Ramos (cell line): ENCODE results near the gene MON1A.
"Not testable (repeated sequence)": the region's sequence is repeated elsewhere in the genome, so short reads cannot be mapped to it uniquely, and the experiment has no call there.

Source experiments
- in situ Hi-C: fragments of 300-500 bp; cut with MboI; formaldehyde crosslinking; loops from one replicate; pipeline ENCODE4 v1.14.3; 2022; ENCODE audit warnings: low sequenced_read_pairs; ENCODE audit not compliant: unreplicated experiment

The MON1A gene

GRCh38 chr3:49929291-49930167, at the start of gene MON1A:
TSS of gene MON1A (minus strand) at chr3:49929811. CDS start at chr3:49913346, 16,465 bp downstream.
- in situ Hi-C loops, result no loop called here

- in situ Hi-C loops, result no loop called here
These were observed 47.3 kb upstream of the MON1A start for GRCh38 chr3:49976942-49977341.

- in situ Hi-C loops, result no loop called here
These were observed 43.0 kb upstream of the MON1A start for GRCh38 chr3:49972656-49973055.

- in situ Hi-C loops, result no loop called here
These were observed 38.7 kb upstream of the MON1A start for GRCh38 chr3:49968346-49968745.

- in situ Hi-C loops, result no loop called here
These were observed 37.7 kb upstream of the MON1A start for GRCh38 chr3:49967291-49967690.

- in situ Hi-C loops, result no loop called here
These were observed 36.8 kb upstream of the MON1A start for GRCh38 chr3:49966233-49966942.

- in situ Hi-C loops, result no loop called here
These were observed 26.0 kb upstream of the MON1A start for GRCh38 chr3:49955636-49956035.

GRCh38 chr3:49952924-49953323, 23.3 kb upstream of the MON1A start:
- in situ Hi-C loops, result no loop called here

GRCh38 chr3:49942651-49943050, 13.0 kb upstream of the MON1A start:
- in situ Hi-C loops, result no loop called here

- in situ Hi-C loops, result no loop called here
These were observed 11.1 kb upstream of the MON1A start for GRCh38 chr3:49940667-49941249.

- in situ Hi-C loops, result no loop called here
These were observed 10.5 kb upstream of the MON1A start, which contains the start of gene RBM6 for GRCh38 chr3:49939858-49940666. TSS of gene RBM6 (plus strand) at chr3:49940150. CDS start at chr3:49962642, 22,492 bp downstream.

GRCh38 chr3:49937090-49937489, 7.5 kb upstream of the MON1A start:
- in situ Hi-C loops, result no loop called here

- in situ Hi-C loops, result not testable (repeated sequence)
These were observed 2.7 kb upstream of the MON1A start for GRCh38 chr3:49932281-49932680.

- in situ Hi-C loops, result no loop called here
These were observed 1.3 kb upstream of the MON1A start for GRCh38 chr3:49930922-49931321.

GRCh38 chr3:49930168-49930690, 618 bp upstream of the MON1A start:
- in situ Hi-C loops, result no loop called here

GRCh38 chr3:49928481-49929017, 1.1 kb downstream of the MON1A start:
- in situ Hi-C loops, result no loop called here

- in situ Hi-C loops, result no loop called here
These were observed 1.8 kb downstream of the MON1A start for GRCh38 chr3:49927798-49928197.

GRCh38 chr3:49926117-49926728, 3.4 kb downstream of the MON1A start:
- in situ Hi-C loops, result no loop called here

- in situ Hi-C loops, result no loop called here
These were observed 4.1 kb downstream of the MON1A start for GRCh38 chr3:49925485-49925884.
